ENCODE data around the gene PNMA6E.

- TF ChIP-seq CTCF (IDR thresholded peaks at IDR 0.05) (no peak), ZFX (IDR thresholded peaks at IDR 0.05; ENCODE audit: borderline replicate concordance) (no peak)
These were observed 45.4 kb upstream of the PNMA6E start for GRCh38 chrX:153446636-153446936.

All from 22Rv1 (cell line).